ENCODE measurements around the gene UROC1.

UROC1 gene

GRCh38 chr3:126516152-126516935 is 1.2 kb downstream of the UROC1 start:
- DNase-seq (ENCODE audit: low spot score), result no peak

DNA sequence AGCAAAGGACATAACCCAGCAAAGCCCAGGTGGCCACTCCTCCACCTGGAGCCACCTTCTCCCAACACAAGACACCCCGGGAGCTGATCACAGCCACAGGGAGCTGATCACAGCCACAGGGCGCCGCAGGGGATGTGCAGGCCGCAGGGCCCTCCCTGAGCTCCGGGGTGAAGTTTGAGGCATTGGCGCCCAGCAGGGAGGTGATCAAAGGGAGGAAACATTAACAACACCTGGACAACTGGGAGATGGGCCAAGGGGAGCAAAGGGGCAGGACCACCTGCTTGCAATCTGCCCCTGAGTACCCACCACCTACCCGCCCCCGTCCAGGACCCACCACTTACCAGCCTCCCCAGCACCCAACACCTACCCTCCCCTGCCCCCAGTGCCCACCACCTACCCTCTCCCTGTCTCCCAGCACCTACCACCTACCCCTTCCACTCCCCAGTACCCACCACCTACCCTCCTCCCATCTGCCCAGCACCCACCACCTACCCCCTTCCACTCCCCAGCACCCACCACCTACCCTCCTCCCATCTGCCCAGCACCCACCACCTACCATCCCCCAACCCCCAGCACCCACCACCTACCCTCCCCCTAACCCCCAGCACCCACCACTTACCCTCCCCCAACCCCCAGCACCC is 2.4 kb downstream of the UROC1 start:
- peak; percentile 53 for DNase-seq (ENCODE audit: low spot score)

DNA sequence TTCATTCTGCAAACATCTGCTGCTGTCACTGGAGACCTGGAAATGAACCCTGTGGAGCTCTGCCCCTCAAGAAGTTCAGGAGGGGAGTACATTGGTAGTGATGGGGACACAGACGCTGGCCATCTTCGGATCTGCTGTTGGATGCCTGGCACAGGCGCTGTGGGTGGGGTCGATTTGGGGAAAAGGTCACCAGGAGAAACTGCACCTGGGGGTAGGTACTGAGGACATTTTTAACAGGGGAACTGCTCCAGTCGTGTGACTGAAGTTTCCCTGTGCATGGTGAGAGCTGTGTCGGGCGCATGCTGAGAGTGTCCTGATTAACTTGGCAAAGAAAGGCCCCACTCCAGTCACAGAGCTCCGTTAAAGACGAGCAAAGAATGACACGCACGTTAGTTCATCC is 3.4 kb downstream of the UROC1 start:
- DNase-seq (ENCODE audit: low spot score), result no peak

DNA sequence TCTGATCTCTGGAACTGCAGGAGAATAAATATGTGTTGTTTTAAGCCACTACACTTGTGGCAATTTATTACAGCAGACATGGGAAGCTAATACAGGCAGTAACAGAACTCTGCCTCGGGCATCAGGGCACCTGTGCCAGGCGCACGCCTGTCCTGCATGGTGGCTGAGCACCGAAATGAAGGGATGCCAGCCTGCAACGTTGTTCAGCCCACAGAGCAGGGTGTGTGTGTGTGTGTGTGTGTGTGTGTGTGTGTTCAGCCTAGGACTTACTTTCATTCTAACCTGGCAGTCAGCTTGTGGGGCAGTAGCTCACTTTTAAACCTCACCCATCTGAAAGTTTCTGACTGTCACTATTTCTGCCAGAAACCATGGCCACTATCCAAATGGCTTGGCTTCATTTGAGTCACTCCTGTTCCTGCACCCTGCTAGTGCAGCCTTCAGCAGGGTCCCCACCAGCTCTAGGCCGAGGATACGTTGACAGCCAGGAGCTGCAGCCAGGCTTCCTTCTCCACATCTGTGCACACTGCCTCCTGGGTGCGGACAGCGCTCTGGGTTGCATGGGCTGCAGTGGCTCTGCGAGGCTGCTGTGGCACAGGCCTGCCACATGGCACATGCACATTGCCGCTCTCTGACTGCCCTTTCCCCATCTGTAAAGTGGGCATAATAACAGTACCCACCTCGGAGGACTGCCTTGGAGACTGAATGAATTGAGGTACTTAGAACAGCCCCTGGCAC is 4.5 kb downstream of the UROC1 start:
- DNase-seq (ENCODE audit: low spot score), result no peak

GRCh38 chr3:126512026-126512425 is 5.5 kb downstream of the UROC1 start:
- peak; percentile 82 for DNase-seq (ENCODE audit: low spot score)

- DNase-seq (ENCODE audit: low spot score), result no peak
These were observed 6.3 kb downstream of the UROC1 start for GRCh38 chr3:126511291-126511690.

DNA sequence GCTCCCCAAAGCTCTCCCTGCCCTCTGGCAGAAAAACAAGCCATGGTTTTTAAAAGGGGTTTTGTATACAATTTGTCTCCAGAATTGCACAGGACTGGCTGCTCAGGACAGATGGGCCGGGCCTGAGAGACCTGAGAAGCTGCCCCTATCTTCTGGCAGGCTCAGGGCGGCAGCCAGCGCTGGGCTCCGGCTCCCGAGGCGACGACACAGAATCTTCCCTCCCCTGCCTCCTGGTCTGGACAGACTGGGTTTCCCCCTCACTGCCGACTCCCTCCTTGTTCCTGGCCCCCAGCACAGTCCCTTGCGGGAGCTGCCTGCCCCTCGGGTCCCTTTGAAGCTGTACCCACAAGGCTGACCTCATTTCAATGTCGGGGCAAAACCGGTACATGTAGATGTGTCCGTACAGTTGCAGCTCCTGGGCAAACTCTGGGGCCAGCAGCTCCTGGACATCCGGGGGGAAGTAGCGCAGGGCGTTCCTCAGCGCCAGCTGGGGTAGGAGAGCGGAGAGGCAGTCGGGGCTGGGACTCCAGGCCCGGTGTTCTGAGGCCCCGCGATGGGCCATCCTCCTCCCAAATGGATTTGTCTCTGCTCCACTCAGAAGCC is 7.2 kb downstream of the UROC1 start:
- peak; percentile 67 for DNase-seq (ENCODE audit: low spot score)

GRCh38 chr3:126509597-126510307 is 7.8 kb downstream of the UROC1 start:
- peak; percentile 71 for DNase-seq (ENCODE audit: low spot score)

DNA sequence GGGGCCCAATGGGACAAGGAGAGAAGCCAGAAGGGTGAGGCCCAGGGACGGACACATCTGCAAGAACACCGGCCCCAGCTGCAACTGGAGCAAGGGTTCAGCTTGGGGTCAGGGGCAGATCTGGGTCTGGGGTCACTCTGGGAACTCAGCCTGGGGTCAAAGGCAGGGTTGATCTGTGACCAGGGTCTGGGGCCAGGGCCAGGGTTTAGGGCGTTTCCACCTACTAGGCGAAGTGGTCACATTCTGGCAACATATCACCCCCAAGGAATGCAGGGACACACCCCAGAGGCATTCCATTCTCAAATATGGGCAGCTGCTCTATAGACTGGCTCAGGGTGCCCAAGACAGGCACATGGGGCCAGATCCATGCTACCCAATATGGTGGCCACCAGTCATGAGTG is 9.0 kb downstream of the UROC1 start:
- DNase-seq (ENCODE audit: low spot score), result peak; percentile 93

DNA sequence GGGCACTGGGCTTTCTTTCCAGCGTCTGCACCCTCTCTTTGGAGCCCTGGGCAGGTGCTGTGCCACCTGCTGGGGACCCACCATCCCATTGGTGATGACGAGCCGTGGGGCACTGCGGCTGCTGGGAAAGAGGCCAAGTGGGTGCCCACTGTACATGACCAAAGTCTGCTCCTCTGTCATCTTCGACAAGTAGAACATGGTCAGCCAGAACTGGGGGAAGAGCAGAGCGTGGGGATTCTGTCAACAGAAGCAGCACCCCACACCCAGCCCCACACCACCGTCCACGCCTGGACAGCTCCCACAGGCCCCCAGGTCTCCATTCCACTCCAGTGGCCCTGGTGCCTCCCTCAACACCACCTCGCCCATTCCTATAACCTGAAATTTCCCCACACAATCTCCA is 9.7 kb downstream of the UROC1 start:
- DNase-seq (ENCODE audit: low spot score), result no peak

- no peak for DNase-seq (ENCODE audit: low spot score)
These were observed 13.9 kb downstream of the UROC1 start for GRCh38 chr3:126503701-126504100.

GRCh38 chr3:126502656-126503055 is 14.9 kb downstream of the UROC1 start:
- no peak for DNase-seq (ENCODE audit: low spot score)

- DNase-seq (ENCODE audit: low spot score), result no peak
These were observed 15.8 kb downstream of the UROC1 start for GRCh38 chr3:126501736-126502135.

DNA sequence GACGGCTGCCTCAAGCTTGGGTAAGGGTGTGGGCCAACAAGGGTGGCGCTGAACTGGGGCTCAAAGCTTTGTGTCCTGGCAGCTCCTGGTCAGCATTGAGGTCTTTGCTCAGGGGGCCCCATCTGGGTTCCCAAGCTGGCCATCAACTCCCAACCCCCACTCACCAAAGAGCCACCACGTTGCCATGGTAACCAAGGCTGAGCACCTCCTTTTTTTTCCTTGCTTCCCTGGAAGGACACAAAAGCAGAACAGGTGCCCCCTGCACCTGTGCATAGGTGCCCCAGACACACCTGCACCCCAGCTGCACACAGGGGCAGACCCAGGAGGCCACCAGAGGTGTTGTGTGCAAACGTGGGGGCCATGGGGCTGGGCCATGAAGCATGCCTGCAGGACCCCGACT is 16.5 kb downstream of the UROC1 start:
- no peak for DNase-seq (ENCODE audit: low spot score)

DNA sequence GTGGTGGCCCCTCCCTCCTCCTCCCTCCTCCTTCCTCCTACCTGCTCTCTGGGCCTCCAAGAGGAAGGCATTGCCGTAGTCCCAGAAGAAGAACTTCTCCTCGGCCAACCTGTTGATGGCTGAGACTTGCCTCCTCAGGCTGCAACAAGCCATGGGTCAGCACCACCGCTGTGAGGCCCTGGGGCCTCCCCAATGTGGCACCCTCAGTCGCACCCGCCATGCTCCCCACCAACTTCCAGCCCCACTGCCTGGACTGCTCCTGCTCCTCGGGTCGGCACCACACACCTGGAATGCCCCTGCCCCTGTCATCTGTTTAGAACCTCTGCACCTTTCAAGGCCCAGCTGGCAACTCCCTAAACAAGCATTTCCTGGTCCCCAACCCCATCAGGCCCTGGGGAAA is 17.6 kb downstream of the UROC1 start:
- DNase-seq (ENCODE audit: low spot score), result no peak

GRCh38 chr3:126499401-126499800 is 18.2 kb downstream of the UROC1 start:
- no peak for DNase-seq (ENCODE audit: low spot score)

DNA sequence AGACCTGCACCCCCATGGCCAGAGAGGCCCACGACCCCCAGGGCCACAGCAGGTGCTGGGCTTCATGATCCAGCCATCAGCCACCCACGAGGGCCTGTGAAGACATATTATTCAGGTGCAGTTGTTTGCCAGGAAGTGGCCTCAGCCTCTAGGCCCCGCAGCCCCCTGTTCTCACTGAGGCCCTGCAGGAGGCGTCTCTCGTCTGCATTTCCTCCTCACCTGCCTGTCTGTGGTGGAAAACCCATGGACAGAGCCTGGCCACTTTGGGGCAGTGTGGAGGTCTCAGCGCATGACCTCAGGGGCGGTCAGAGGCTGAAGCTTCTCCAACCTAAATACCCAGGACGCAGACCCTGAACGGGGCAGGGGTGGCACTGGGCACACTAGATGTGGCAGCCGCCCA is 18.6 kb downstream of the UROC1 start:
- DNase-seq (ENCODE audit: low spot score), result no peak

DNA sequence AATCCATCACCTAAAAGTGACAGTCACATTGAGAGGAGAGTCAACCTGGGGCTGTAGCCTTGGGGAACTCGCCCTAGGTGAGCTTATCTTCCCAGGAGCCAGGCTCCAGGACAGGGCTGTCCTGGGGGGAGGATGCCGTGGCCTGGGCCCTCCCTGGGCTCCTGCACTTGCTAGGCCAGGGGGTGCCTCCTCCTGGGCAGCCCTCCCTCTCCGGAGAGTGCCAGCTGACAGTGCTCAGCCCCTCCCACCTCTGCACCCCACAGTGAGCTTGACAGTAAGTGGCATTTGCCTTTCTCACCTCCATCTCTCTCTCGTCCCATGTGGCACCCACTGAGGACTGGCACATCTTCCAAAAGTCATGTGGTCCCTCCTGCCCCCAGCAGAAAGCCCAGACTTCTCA is 19.1 kb downstream of the UROC1 start:
- DNase-seq (ENCODE audit: low spot score), result no peak

DNA sequence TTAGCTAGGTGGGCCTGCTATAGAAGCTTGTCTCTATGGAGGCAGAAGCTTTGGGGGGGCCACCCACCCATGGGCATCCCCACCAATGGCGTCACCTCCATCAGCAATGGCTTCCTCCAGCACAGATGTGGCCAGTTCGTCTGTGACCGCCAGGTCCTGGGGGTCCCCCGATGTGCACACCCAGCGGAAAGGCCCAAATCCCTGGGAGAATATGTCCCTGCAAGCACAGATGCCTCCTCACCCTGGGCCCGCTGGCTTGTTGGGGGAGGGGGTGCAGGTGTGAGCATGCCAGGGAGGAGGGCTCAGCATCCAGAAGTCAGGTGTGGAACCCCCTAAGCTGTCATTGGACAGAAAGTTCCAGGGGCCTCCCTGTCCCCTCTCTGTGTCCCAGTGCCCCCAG is 19.6 kb downstream of the UROC1 start:
- no peak for DNase-seq (ENCODE audit: low spot score)

GRCh38 chr3:126496894-126497850 is 20.4 kb downstream of the UROC1 start:
- DNase-seq (ENCODE audit: low spot score), result no peak

- no peak for DNase-seq (ENCODE audit: low spot score)
These were observed 21.8 kb downstream of the UROC1 start for GRCh38 chr3:126495786-126496185.

Data from SW480 (cell line).